Measurements from ENCODE around the gene NTRK3.

Gene NTRK3

GRCh38 chr15:88230823-88231222 lies 25.7 kb downstream of the NTRK3 start:
- DNase-seq (ENCODE audit: low read depth in 3 of 3), result no peak

- DNase-seq (ENCODE audit: low read depth in 3 of 3), result no peak
These were observed 31.1 kb downstream of the NTRK3 start for GRCh38 chr15:88225461-88225860.

- no peak for DNase-seq (ENCODE audit: low read depth in 3 of 3)
These were observed 33.5 kb downstream of the NTRK3 start for GRCh38 chr15:88223084-88223483.

GRCh38 chr15:88221836-88222235 lies 34.7 kb downstream of the NTRK3 start:
- no peak for DNase-seq (ENCODE audit: low read depth in 3 of 3)

- DNase-seq (ENCODE audit: low read depth in 3 of 3), result no peak
These were observed 35.9 kb downstream of the NTRK3 start for GRCh38 chr15:88220443-88221335.

GRCh38 chr15:88219623-88220022 lies 36.9 kb downstream of the NTRK3 start:
- DNase-seq (ENCODE audit: low read depth in 3 of 3), result no peak

GRCh38 chr15:88218557-88219221 lies 37.9 kb downstream of the NTRK3 start:
- DNase-seq (ENCODE audit: low read depth in 3 of 3), result no peak

GRCh38 chr15:88215066-88215648 lies 41.4 kb downstream of the NTRK3 start:
- DNase-seq (ENCODE audit: low read depth in 3 of 3), result no peak

GRCh38 chr15:88209111-88209510 lies 47.4 kb downstream of the NTRK3 start:
- DNase-seq (ENCODE audit: low read depth in 3 of 3), result no peak

- no peak for DNase-seq (ENCODE audit: low read depth in 3 of 3)
These were observed 48.1 kb downstream of the NTRK3 start for GRCh38 chr15:88208396-88208795.

- no peak for DNase-seq (ENCODE audit: low read depth in 3 of 3)
These were observed 49.0 kb downstream of the NTRK3 start for GRCh38 chr15:88207565-88207964.

GRCh38 chr15:88204584-88204983 lies 52.0 kb downstream of the NTRK3 start:
- no peak for DNase-seq (ENCODE audit: low read depth in 3 of 3)

GRCh38 chr15:88202231-88202630 lies 54.3 kb downstream of the NTRK3 start:
- no peak for DNase-seq (ENCODE audit: low read depth in 3 of 3)

GRCh38 chr15:88201207-88201606 lies 55.3 kb downstream of the NTRK3 start:
- no peak for DNase-seq (ENCODE audit: low read depth in 3 of 3)

- no peak for DNase-seq (ENCODE audit: low read depth in 3 of 3)
These were observed 59.6 kb downstream of the NTRK3 start for GRCh38 chr15:88196961-88197360.

GRCh38 chr15:88194162-88194561 lies 62.4 kb downstream of the NTRK3 start:
- no peak for DNase-seq (ENCODE audit: low read depth in 3 of 3)

- no peak for DNase-seq (ENCODE audit: low read depth in 3 of 3)
These were observed 63.1 kb downstream of the NTRK3 start for GRCh38 chr15:88193415-88193814.

- no peak for DNase-seq (ENCODE audit: low read depth in 3 of 3)
These were observed 64.8 kb downstream of the NTRK3 start for GRCh38 chr15:88191812-88192165.

- DNase-seq (ENCODE audit: low read depth in 3 of 3), result no peak
These were observed 66.3 kb downstream of the NTRK3 start for GRCh38 chr15:88190232-88190631.

GRCh38 chr15:88188300-88188699 lies 68.2 kb downstream of the NTRK3 start:
- DNase-seq (ENCODE audit: low read depth in 3 of 3), result no peak

GRCh38 chr15:88187195-88187594 lies 69.3 kb downstream of the NTRK3 start:
- no peak for DNase-seq (ENCODE audit: low read depth in 3 of 3)

GRCh38 chr15:88185584-88185983 lies 71.0 kb downstream of the NTRK3 start:
- no peak for DNase-seq (ENCODE audit: low read depth in 3 of 3)

GRCh38 chr15:88181613-88182012 lies 74.9 kb downstream of the NTRK3 start:
- DNase-seq (ENCODE audit: low read depth in 3 of 3), result no peak

All from stimulated activated CD4-positive, alpha-beta T cell treated with anti-CD3 and anti-CD28 coated beads, TNF-alpha, amount 100 ng/mL, for 48 hours (primary cell).